ENCODE measurements around the gene TBC1D24.

TBC1D24 gene

GRCh38 chr16:2470234-2470601, 4.7 kb upstream of the TBC1D24 start (continued):
- TF ChIP-seq CREB5 (CRISPR knock-in tag; IDR thresholded peaks at IDR 0.05; ENCODE audit: low read depth), result no peak

DNA sequence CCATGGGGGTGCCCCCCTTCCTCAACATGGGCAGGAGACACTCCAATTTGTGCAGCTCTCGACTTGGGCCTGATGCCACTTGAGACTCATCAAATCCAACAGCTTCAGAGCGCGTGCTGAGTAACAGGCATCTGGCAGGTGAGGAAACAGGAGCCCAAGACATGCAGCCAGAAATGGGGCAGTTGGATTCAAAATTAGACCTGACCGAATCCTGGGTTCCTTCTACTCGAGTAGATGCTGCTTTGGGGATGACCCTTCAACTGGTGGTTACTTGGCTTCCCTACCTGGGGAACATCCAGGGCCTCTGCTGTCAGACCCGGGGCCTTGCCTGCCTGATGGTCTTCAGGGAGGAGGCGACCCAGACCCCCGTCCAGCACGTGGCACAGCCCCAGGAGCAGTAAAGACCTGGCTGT, 4.3 kb upstream of the TBC1D24 start:
- TF ChIP-seq ARNTL (CRISPR knock-in tag; IDR thresholded peaks at IDR 0.05; ENCODE audit: borderline replicate concordance, low read depth) (no peak), BACH2 (CRISPR knock-in tag; IDR thresholded peaks at IDR 0.05; ENCODE audit: borderline replicate concordance) (no peak), PPARA (CRISPR knock-in tag; IDR thresholded peaks at IDR 0.05; ENCODE audit: borderline replicate concordance) (no peak), ISL1 (CRISPR knock-in tag; IDR thresholded peaks at IDR 0.05) (no peak), SNAI2 (CRISPR knock-in tag; IDR thresholded peaks at IDR 0.05) (no peak), ZNF70 (CRISPR knock-in tag; IDR thresholded peaks at IDR 0.05) (no peak), RARB (CRISPR knock-in tag; IDR thresholded peaks at IDR 0.05) (no peak), CSRNP3 (CRISPR knock-in tag; IDR thresholded peaks at IDR 0.05) (no peak)
- no peak for ATAC-seq

GRCh38 chr16:2471016-2471652, 3.8 kb upstream of the TBC1D24 start, which contains the start of gene NTN3:
Gene NTN3 (plus strand): TSS chr16:2471297. CDS start chr16:2471702, 405 bp downstream.
- peak; percentile 4; the same call in 2 of the 3 replicates for ATAC-seq
- TF ChIP-seq CSDC2 (CRISPR knock-in tag; IDR thresholded peaks at IDR 0.05) (no peak), RARB (CRISPR knock-in tag; IDR thresholded peaks at IDR 0.05) (no peak), ISL1 (CRISPR knock-in tag; IDR thresholded peaks at IDR 0.05) (no peak), ZFP3 (CRISPR knock-in tag; IDR thresholded peaks at IDR 0.05) (no peak)
- TF ChIP-seq, protein P1, sequence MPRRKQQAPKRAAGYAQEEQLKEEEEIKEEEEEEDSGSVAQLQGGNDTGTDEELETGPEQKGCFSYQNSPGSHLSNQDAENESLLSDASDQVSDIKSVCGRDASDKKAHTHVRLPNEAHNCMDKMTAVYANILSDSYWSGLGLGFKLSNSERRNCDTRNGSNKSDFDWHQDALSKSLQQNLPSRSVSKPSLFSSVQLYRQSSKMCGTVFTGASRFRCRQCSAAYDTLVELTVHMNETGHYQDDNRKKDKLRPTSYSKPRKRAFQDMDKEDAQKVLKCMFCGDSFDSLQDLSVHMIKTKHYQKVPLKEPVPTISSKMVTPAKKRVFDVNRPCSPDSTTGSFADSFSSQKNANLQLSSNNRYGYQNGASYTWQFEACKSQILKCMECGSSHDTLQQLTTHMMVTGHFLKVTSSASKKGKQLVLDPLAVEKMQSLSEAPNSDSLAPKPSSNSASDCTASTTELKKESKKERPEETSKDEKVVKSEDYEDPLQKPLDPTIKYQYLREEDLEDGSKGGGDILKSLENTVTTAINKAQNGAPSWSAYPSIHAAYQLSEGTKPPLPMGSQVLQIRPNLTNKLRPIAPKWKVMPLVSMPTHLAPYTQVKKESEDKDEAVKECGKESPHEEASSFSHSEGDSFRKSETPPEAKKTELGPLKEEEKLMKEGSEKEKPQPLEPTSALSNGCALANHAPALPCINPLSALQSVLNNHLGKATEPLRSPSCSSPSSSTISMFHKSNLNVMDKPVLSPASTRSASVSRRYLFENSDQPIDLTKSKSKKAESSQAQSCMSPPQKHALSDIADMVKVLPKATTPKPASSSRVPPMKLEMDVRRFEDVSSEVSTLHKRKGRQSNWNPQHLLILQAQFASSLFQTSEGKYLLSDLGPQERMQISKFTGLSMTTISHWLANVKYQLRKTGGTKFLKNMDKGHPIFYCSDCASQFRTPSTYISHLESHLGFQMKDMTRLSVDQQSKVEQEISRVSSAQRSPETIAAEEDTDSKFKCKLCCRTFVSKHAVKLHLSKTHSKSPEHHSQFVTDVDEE (CRISPR knock-in tag; IDR thresholded peaks at IDR 0.05), result no peak

GRCh38 chr16:2471653-2472487, 3.1 kb upstream of the TBC1D24 start:
- no peak for ATAC-seq
- TF ChIP-seq ARNTL (CRISPR knock-in tag; IDR thresholded peaks at IDR 0.05; ENCODE audit: borderline replicate concordance, low read depth), result no peak
- no peak for TF ChIP-seq ZC3H10 (CRISPR knock-in tag; IDR thresholded peaks at IDR 0.05)
- no peak for TF ChIP-seq BACH2 (CRISPR knock-in tag; IDR thresholded peaks at IDR 0.05; ENCODE audit: borderline replicate concordance)
- no peak for TF ChIP-seq ISL1 (CRISPR knock-in tag; IDR thresholded peaks at IDR 0.05)
- TF ChIP-seq PPARA (CRISPR knock-in tag; IDR thresholded peaks at IDR 0.05; ENCODE audit: borderline replicate concordance), result no peak
- no peak for TF ChIP-seq ZNF565 (CRISPR knock-in tag; conservative IDR thresholded peaks at IDR 0.05; ENCODE audit: low read depth)
- no peak for TF ChIP-seq CREB5 (CRISPR knock-in tag; IDR thresholded peaks at IDR 0.05; ENCODE audit: low read depth)

DNA sequence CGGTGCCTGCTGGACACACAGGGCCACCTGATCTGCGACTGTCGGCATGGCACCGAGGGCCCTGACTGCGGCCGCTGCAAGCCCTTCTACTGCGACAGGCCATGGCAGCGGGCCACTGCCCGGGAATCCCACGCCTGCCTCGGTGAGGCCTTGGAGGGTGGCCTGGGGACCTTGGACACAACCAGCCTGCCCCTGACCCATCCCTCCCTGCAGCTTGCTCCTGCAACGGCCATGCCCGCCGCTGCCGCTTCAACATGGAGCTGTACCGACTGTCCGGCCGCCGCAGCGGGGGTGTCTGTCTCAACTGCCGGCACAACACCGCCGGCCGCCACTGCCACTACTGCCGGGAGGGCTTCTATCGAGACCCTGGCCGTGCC, 2.5 kb upstream of the TBC1D24 start:
- ATAC-seq, result no peak
- TF ChIP-seq ZNF565 (CRISPR knock-in tag; conservative IDR thresholded peaks at IDR 0.05; ENCODE audit: low read depth) (no peak), PPARA (CRISPR knock-in tag; IDR thresholded peaks at IDR 0.05; ENCODE audit: borderline replicate concordance) (no peak), ZNF70 (CRISPR knock-in tag; IDR thresholded peaks at IDR 0.05) (no peak), SNAI2 (CRISPR knock-in tag; IDR thresholded peaks at IDR 0.05) (no peak), OSR1 (CRISPR knock-in tag; IDR thresholded peaks at IDR 0.05) (no peak), CREB5 (CRISPR knock-in tag; IDR thresholded peaks at IDR 0.05; ENCODE audit: low read depth) (no peak), CSRNP3 (CRISPR knock-in tag; IDR thresholded peaks at IDR 0.05) (no peak), BACH2 (CRISPR knock-in tag; IDR thresholded peaks at IDR 0.05; ENCODE audit: borderline replicate concordance) (no peak)
- TF ChIP-seq, protein P1 (CRISPR knock-in tag; IDR thresholded peaks at IDR 0.05), result no peak

Measured in SK-N-SH treated with all-trans-retinoic acid at 6 μM for 48 hours (cell line).